Measurements from ENCODE around the gene VAC14.

VAC14 gene

GRCh38 chr16:70786020-70786755, 14.8 kb downstream of the VAC14 start:
- no peak for TF ChIP-seq CTCF (IDR thresholded peaks at IDR 0.05; ENCODE audit: low read depth, low read length, missing control alignments)
- DNase-seq (ENCODE audit: low read depth), result no peak
- in situ Hi-C loops (cut with HindIII; ENCODE audit: low sequenced_read_pairs), result no loop called here
- no peak overlapping the region for H3K4me3 ChIP-seq (ENCODE audit: low read depth, low read length)

GRCh38 chr16:70784692-70785555, 16.0 kb downstream of the VAC14 start:
- in situ Hi-C loops (cut with HindIII; ENCODE audit: low sequenced_read_pairs), result no loop called here
- no peak for TF ChIP-seq CTCF (IDR thresholded peaks at IDR 0.05; ENCODE audit: low read depth, low read length, missing control alignments)

GRCh38 chr16:70782237-70782636, 18.7 kb downstream of the VAC14 start:
- no peak for TF ChIP-seq CTCF (IDR thresholded peaks at IDR 0.05; ENCODE audit: low read depth, low read length, missing control alignments)
- no peak for DNase-seq (ENCODE audit: low read depth)
- no peak overlapping the region for H3K4me3 ChIP-seq (ENCODE audit: low read depth, low read length)
- in situ Hi-C loops (cut with HindIII; ENCODE audit: low sequenced_read_pairs), result no loop called here

More at GRCh38 chr16:70784692-70785555, 16.0 kb downstream of the VAC14 start:
- no peak for DNase-seq (ENCODE audit: low read depth)
- H3K4me3 ChIP-seq (ENCODE audit: low read depth, low read length), result no peak overlapping the region

GRCh38 chr16:70781800-70782199, 19.2 kb downstream of the VAC14 start:
- no peak for DNase-seq (ENCODE audit: low read depth)
- no peak for TF ChIP-seq CTCF (IDR thresholded peaks at IDR 0.05; ENCODE audit: low read depth, low read length, missing control alignments)
- in situ Hi-C loops (cut with HindIII; ENCODE audit: low sequenced_read_pairs), result no loop called here
- no peak overlapping the region for H3K4me3 ChIP-seq (ENCODE audit: low read depth, low read length)

- no peak for TF ChIP-seq CTCF (IDR thresholded peaks at IDR 0.05; ENCODE audit: low read depth, low read length, missing control alignments)
- in situ Hi-C loops (cut with HindIII; ENCODE audit: low sequenced_read_pairs), result no loop called here
- no peak for DNase-seq (ENCODE audit: low read depth)
- H3K4me3 ChIP-seq (ENCODE audit: low read depth, low read length), result no peak overlapping the region
Observed at GRCh38 chr16:70780546-70780945, 20.4 kb downstream of the VAC14 start.

GRCh38 chr16:70779361-70779760, 21.6 kb downstream of the VAC14 start:
- TF ChIP-seq CTCF (IDR thresholded peaks at IDR 0.05; ENCODE audit: low read depth, low read length, missing control alignments), result no peak
- in situ Hi-C loops (cut with HindIII; ENCODE audit: low sequenced_read_pairs), result no loop called here
- no peak overlapping the region for H3K4me3 ChIP-seq (ENCODE audit: low read depth, low read length)
- no peak for DNase-seq (ENCODE audit: low read depth)

Data from astrocyte of the cerebellum (primary cell).